Lower lobe of right lung (tissue), 2 donors: ENCODE results near the gene DCTN1. TPM values are rescaled to one million over a fixed set of nuclear protein-coding genes. Genes with fewer than 3 reads are reported as not detected.

Experiments
- ATAC-seq, 2 donors: fragments of 200-7000 bp; cut with Tn5 transposase; one replicate each; pipeline ENCODE4 v1.9.1; 2020 to 2022; ENCODE audit warnings: mild to moderate bottlenecking in 2 of 2, moderate library complexity in 2 of 2
- DNase-seq: peaks from one replicate; pipeline ENCODE4 v3.0.0-alpha.2; 2020
- H3K27ac ChIP-seq: fragments of 200-600 bp; one replicate; pipeline ENCODE4 v1.8.0; 2022
- H3K27me3 ChIP-seq: fragments of 200-600 bp; one replicate; pipeline ENCODE4 v1.8.0; 2022; ENCODE audit warnings: low read depth
- H3K36me3 ChIP-seq: fragments of 200-600 bp; one replicate; pipeline ENCODE4 v1.8.0; 2022; ENCODE audit warnings: mild to moderate bottlenecking
- H3K4me1 ChIP-seq: fragments of 200-600 bp; one replicate; pipeline ENCODE4 v1.8.0; 2022
- H3K4me3 ChIP-seq: fragments of 200-600 bp; one replicate; pipeline ENCODE4 v1.8.0; 2022; ENCODE audit warnings: mild to moderate bottlenecking
- H3K9me3 ChIP-seq: fragments of 200-600 bp; one replicate; pipeline ENCODE4 v1.8.0; 2022
- CTCF ChIP-seq: fragments of 200-600 bp; IDR thresholded peaks from one replicate; pipeline ENCODE4 v1.8.0; 2022; ENCODE audit warnings: antibody characterized with exemption, mild to moderate bottlenecking
- intact Hi-C: fragments of 100-400 bp; cut with DNase I; formaldehyde crosslinking; loops from one replicate; pipeline ENCODE4 v1.11.0; 2022
- total RNA-seq: library from RNA; stranded (reverse); fragmentation: NEBNext Ultra II Directional; extraction: Animal tissue kit (Norgen Biotek cat#: 25700); gene quantifications from one replicate; pipeline ENCODE4 v1.2.1, GENCODE V29; 2021
- donor health status: DM: no; HTN: yes; CAD: no; lungs with severe emphysema.

The DCTN1 gene
- total RNA-seq, 1 donor from 2014 or later: 142 TPM

- intact Hi-C loops: no loop called here
Observed at GRCh38 chr2:74420006-74420405, 39.9 kb upstream of the DCTN1 start.

GRCh38 chr2:74419345-74419744 lies 39.2 kb upstream of the DCTN1 start:
- no peak overlapping the region for H3K4me3 ChIP-seq

More at GRCh38 chr2:74420006-74420405, 39.9 kb upstream of the DCTN1 start:
- no peak for ATAC-seq
- H3K36me3 ChIP-seq: no peaks in the 10 kb centered on the region
- no peak overlapping the region for H3K27ac ChIP-seq
- H3K27me3 ChIP-seq: peaks cover 5% of the 10 kb centered on the region
- no peak for DNase-seq
- no peak for TF ChIP-seq CTCF
- H3K9me3 ChIP-seq: no peaks in the 10 kb centered on the region
- no peak overlapping the region for H3K4me3 ChIP-seq
- peaks cover 37% of the 10 kb centered on the region for H3K4me1 ChIP-seq

GRCh38 chr2:74418312-74418711 lies 38.2 kb upstream of the DCTN1 start:
- Histone ChIP-seq H3K4me3 (no peak overlapping the region), H3K4me1 (peaks cover 48% of the 10 kb centered on the region), H3K9me3 (no peaks in the 10 kb centered on the region), H3K27me3 (peaks cover 11% of the 10 kb centered on the region), H3K36me3 (no peaks in the 10 kb centered on the region), H3K27ac (no peak overlapping the region)
- no peak for ATAC-seq
- intact Hi-C loops: no loop called here
- DNase-seq: no peak
- TF ChIP-seq CTCF: no peak

More at GRCh38 chr2:74419345-74419744, 39.2 kb upstream of the DCTN1 start:
- H3K4me1 ChIP-seq: peaks cover 44% of the 10 kb centered on the region
- H3K9me3 ChIP-seq: no peaks in the 10 kb centered on the region
- DNase-seq (no peak), ATAC-seq (no peak)
- intact Hi-C loops: no loop called here
- H3K36me3 ChIP-seq: no peaks in the 10 kb centered on the region
- no peak overlapping the region for H3K27ac ChIP-seq
- no peak for TF ChIP-seq CTCF
- peaks cover 6% of the 10 kb centered on the region for H3K27me3 ChIP-seq

GRCh38 chr2:74417763-74418162 lies 37.7 kb upstream of the DCTN1 start:
- DNase-seq (no peak), ATAC-seq (no peak)
- H3K4me3 ChIP-seq: no peak overlapping the region

GRCh38 chr2:74417197-74417596 lies 37.1 kb upstream of the DCTN1 start:
- H3K27ac ChIP-seq: no peak overlapping the region
- intact Hi-C loops: no loop called here
- no peak for DNase-seq
- no peak for TF ChIP-seq CTCF
- H3K9me3 ChIP-seq: no peaks in the 10 kb centered on the region
- no peaks in the 10 kb centered on the region for H3K36me3 ChIP-seq
- ATAC-seq: no peak
- peaks cover 11% of the 10 kb centered on the region for H3K27me3 ChIP-seq
- peaks cover 46% of the 10 kb centered on the region for H3K4me1 ChIP-seq
- H3K4me3 ChIP-seq: no peak overlapping the region

More at GRCh38 chr2:74417763-74418162, 37.7 kb upstream of the DCTN1 start:
- peaks cover 48% of the 10 kb centered on the region for H3K4me1 ChIP-seq
- no peaks in the 10 kb centered on the region for H3K9me3 ChIP-seq
- intact Hi-C loops: no loop called here
- TF ChIP-seq CTCF: no peak
- H3K36me3 ChIP-seq: no peaks in the 10 kb centered on the region
- H3K27ac ChIP-seq: no peak overlapping the region
- H3K27me3 ChIP-seq: peaks cover 11% of the 10 kb centered on the region

- intact Hi-C loops: no loop called here
- no peak overlapping the region for H3K4me3 ChIP-seq
- DNase-seq (no peak), ATAC-seq (no peak)
- peaks cover 11% of the 10 kb centered on the region for H3K27me3 ChIP-seq
- no peaks in the 10 kb centered on the region for H3K36me3 ChIP-seq
- H3K4me1 ChIP-seq: peaks cover 42% of the 10 kb centered on the region
- H3K9me3 ChIP-seq: no peaks in the 10 kb centered on the region
- no peak overlapping the region for H3K27ac ChIP-seq
- no peak for TF ChIP-seq CTCF
Observed at GRCh38 chr2:74416778-74417177, 36.7 kb upstream of the DCTN1 start.
